HL-60 (cell line): Measurements from ENCODE around the gene PITPNM3.

Experiments
- DNase-seq, 2 experiments: peaks; one replicate each; pipeline ENCODE4 v3.0.0-alpha.2; 2010 to 2020; ENCODE audit warnings: low read depth in 1 of 2, low spot score in 1 of 2
- H3K27ac ChIP-seq: fragments of 250-450 bp; sonication (Bioruptor Pico); replicated peaks from 2 replicates; pipeline ENCODE4 v1.5.1; 2020; ENCODE audit warnings: mild to moderate bottlenecking, moderate library complexity
- H3K27me3 ChIP-seq: fragments of 250-450 bp; sonication (Bioruptor Pico); 2 replicates; pipeline ENCODE4 v1.5.1; 2021; ENCODE audit warnings: mild to moderate bottlenecking, moderate library complexity; ENCODE audit not compliant: insufficient read depth, poor library complexity, severe bottlenecking
- H3K4me3 ChIP-seq: replicated peaks from 2 replicates; pipeline ENCODE4 v1.5.1; 2011; ENCODE audit warnings: mild to moderate bottlenecking, control low read depth, low read length; ENCODE audit not compliant: insufficient read depth
- GABPA ChIP-seq: IDR thresholded peaks from 2 replicates; pipeline ENCODE4 v1.6.1; 2012; ENCODE audit warnings: low read depth
- POLR2AphosphoS5 ChIP-seq: IDR thresholded peaks from 2 replicates; pipeline ENCODE4 v1.6.1; 2012; ENCODE audit warnings: low read depth
- SPI1 ChIP-seq: IDR thresholded peaks from 2 replicates; pipeline ENCODE4 v1.6.1; 2012; ENCODE audit warnings: low read depth, mild to moderate bottlenecking, borderline replicate concordance
- TF ChIP-seq, protein P1 (sequence below): IDR thresholded peaks from one replicate; pipeline ENCODE4 v1.5.1; 2011; ENCODE audit warnings: low read length, control low read depth, inconsistent platforms; ENCODE audit not compliant: insufficient read depth
- TF ChIP-seq, protein P2 (sequence below): IDR thresholded peaks from 2 replicates; pipeline ENCODE4 v1.6.1; 2012; ENCODE audit warnings: low read depth; ENCODE audit not compliant: insufficient replicate concordance

PITPNM3 gene

DNA sequence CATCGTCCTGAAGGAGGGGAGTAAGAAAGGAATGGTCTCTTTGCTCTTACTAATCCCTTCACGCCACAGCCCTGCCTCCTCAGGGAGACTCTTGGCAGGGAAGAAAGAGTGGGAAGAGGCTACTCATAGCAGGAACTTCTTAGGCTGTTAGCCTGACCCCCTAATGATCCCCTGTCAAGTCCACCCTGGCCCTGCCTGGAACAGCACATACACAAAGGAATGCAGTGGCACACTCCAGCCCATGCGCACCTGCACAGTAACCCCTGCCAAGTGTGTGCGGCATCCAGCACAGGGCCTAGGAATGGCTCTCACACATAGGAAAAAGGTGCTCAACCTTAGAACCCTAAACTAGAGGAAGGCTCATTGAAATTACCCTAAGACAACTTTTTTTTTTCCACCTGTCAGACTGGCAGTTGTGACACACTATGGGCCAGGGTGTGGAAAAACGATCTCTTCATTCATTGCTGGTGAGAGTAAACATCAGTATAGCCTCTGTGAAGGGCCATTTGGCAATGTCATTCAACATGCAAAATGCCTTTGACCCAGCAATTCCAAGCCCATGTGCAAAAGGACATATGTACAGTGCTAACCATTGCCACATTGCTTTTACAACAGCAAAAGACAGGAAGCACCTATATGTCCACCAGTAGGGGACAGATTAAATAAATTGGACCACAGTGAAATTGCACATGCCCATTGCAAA is 62.0 kb downstream of the PITPNM3 start:
- no peak for DNase-seq
- H3K27me3 ChIP-seq = no peaks in the 10 kb centered on the region
- no peak overlapping the region for H3K4me3 ChIP-seq
- H3K27ac ChIP-seq = no peak overlapping the region
- TF ChIP-seq, protein P1, sequence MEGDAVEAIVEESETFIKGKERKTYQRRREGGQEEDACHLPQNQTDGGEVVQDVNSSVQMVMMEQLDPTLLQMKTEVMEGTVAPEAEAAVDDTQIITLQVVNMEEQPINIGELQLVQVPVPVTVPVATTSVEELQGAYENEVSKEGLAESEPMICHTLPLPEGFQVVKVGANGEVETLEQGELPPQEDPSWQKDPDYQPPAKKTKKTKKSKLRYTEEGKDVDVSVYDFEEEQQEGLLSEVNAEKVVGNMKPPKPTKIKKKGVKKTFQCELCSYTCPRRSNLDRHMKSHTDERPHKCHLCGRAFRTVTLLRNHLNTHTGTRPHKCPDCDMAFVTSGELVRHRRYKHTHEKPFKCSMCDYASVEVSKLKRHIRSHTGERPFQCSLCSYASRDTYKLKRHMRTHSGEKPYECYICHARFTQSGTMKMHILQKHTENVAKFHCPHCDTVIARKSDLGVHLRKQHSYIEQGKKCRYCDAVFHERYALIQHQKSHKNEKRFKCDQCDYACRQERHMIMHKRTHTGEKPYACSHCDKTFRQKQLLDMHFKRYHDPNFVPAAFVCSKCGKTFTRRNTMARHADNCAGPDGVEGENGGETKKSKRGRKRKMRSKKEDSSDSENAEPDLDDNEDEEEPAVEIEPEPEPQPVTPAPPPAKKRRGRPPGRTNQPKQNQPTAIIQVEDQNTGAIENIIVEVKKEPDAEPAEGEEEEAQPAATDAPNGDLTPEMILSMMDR = no peak
- TF ChIP-seq POLR2AphosphoS5 = no peak
- TF ChIP-seq, protein P2, sequence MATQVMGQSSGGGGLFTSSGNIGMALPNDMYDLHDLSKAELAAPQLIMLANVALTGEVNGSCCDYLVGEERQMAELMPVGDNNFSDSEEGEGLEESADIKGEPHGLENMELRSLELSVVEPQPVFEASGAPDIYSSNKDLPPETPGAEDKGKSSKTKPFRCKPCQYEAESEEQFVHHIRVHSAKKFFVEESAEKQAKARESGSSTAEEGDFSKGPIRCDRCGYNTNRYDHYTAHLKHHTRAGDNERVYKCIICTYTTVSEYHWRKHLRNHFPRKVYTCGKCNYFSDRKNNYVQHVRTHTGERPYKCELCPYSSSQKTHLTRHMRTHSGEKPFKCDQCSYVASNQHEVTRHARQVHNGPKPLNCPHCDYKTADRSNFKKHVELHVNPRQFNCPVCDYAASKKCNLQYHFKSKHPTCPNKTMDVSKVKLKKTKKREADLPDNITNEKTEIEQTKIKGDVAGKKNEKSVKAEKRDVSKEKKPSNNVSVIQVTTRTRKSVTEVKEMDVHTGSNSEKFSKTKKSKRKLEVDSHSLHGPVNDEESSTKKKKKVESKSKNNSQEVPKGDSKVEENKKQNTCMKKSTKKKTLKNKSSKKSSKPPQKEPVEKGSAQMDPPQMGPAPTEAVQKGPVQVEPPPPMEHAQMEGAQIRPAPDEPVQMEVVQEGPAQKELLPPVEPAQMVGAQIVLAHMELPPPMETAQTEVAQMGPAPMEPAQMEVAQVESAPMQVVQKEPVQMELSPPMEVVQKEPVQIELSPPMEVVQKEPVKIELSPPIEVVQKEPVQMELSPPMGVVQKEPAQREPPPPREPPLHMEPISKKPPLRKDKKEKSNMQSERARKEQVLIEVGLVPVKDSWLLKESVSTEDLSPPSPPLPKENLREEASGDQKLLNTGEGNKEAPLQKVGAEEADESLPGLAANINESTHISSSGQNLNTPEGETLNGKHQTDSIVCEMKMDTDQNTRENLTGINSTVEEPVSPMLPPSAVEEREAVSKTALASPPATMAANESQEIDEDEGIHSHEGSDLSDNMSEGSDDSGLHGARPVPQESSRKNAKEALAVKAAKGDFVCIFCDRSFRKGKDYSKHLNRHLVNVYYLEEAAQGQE = no peak
- TF ChIP-seq SPI1 = no peak
- no peak for TF ChIP-seq GABPA

DNA sequence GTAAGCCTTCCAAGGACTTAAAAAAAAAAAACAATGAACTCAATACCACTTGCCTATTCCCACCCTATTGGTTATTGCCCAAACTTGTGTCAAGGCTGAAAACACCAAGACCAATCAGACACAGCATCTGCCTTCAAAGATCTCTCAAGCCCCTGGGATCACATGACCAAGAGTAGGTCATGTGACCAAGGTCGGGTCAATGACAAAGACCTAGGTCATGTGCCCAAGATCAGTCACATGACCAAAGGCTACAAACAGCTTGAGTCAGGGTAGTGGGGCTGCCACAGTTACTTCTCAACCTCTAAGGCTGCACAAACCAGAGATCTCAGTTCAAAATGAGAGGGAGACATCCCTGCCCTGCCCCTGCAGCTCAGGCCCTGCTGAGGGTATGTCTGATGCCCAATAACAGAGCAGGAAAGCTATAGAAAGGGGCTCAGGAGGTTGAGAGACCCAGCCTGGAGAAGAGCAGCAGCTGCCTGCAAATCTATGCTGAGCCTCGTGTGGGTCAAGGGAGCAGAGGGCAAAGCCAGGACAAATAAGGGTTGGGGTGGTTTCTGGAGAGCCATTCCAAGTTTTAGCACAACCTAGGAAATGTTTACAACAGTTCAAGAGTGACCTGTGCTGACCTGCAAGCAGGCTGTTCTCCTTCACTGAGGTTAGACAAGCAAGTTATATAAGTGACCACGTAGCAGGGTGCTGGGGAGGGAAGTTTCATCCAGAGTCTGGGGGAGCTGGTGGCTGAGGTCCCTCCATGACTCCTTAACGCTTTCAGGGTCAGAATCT is 63.3 kb downstream of the PITPNM3 start:
- no peak for DNase-seq
- no peak overlapping the region for H3K27ac ChIP-seq
- no peak for TF ChIP-seq SPI1
- TF ChIP-seq, protein P2 = no peak
- TF ChIP-seq, protein P1 = no peak
- H3K4me3 ChIP-seq = no peak overlapping the region
- no peaks in the 10 kb centered on the region for H3K27me3 ChIP-seq

DNA sequence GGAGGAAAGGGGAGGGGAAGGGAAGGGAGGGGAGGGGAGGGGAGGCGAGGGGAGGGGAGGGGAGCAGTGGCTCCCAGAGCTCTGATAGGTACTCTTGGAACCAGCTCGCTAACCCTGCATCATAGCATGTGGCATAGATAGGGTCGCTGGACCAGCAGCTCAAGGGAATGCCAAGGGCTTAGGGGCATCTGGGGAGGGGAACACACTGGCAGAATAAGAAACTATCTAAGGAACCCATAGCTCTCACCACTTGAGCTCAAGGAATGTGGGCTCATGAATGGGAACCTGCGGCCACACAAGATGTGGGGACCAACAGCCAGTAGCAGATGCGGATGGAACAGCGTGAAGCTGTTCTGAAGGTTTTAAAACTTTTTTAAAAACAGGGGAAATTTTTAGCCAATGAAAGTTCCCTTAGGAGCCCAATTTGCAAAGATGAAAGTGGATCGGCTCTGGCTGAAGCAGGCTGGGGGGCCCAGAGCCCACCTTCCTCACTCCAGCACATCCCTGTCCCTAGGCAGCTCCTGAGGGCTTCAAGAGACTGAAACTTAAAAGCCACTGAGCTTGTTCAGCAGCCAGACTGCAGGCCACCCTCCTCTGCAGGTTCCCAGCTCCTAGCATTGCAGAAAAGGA is 65.2 kb downstream of the PITPNM3 start:
- TF ChIP-seq SPI1 = no peak
- no peak for TF ChIP-seq GABPA
- TF ChIP-seq POLR2AphosphoS5 = no peak
- TF ChIP-seq, protein P1 = no peak
- TF ChIP-seq, protein P2 = no peak
- Histone ChIP-seq H3K27me3 (no peaks in the 10 kb centered on the region), H3K27ac (no peak overlapping the region), H3K4me3 (no peak overlapping the region)
- no peak for DNase-seq
